Lower lobe of right lung (tissue), 2 donors: Measurements from ENCODE around the gene RPTOR. TPM values are rescaled to one million over a fixed set of nuclear protein-coding genes. Genes with fewer than 3 reads are reported as not detected.

Experiments
- ATAC-seq, 2 donors: fragments of 200-7000 bp; cut with Tn5 transposase; one replicate each; pipeline ENCODE4 v1.9.1; 2020 to 2022; ENCODE audit warnings: mild to moderate bottlenecking in 2 of 2, moderate library complexity in 2 of 2
- DNase-seq: peaks from one replicate; pipeline ENCODE4 v3.0.0-alpha.2; 2020
- H3K27ac ChIP-seq: fragments of 200-600 bp; one replicate; pipeline ENCODE4 v1.8.0; 2022
- H3K27me3 ChIP-seq: fragments of 200-600 bp; one replicate; pipeline ENCODE4 v1.8.0; 2022; ENCODE audit warnings: low read depth
- H3K36me3 ChIP-seq: fragments of 200-600 bp; one replicate; pipeline ENCODE4 v1.8.0; 2022; ENCODE audit warnings: mild to moderate bottlenecking
- H3K4me1 ChIP-seq: fragments of 200-600 bp; one replicate; pipeline ENCODE4 v1.8.0; 2022
- H3K4me3 ChIP-seq: fragments of 200-600 bp; one replicate; pipeline ENCODE4 v1.8.0; 2022; ENCODE audit warnings: mild to moderate bottlenecking
- H3K9me3 ChIP-seq: fragments of 200-600 bp; one replicate; pipeline ENCODE4 v1.8.0; 2022
- CTCF ChIP-seq: fragments of 200-600 bp; IDR thresholded peaks from one replicate; pipeline ENCODE4 v1.8.0; 2022; ENCODE audit warnings: antibody characterized with exemption, mild to moderate bottlenecking
- intact Hi-C: fragments of 100-400 bp; cut with DNase I; formaldehyde crosslinking; loops from one replicate; pipeline ENCODE4 v1.11.0; 2022
- total RNA-seq: library from RNA; stranded (reverse); fragmentation: NEBNext Ultra II Directional; extraction: Animal tissue kit (Norgen Biotek cat#: 25700); gene quantifications from one replicate; pipeline ENCODE4 v1.2.1, GENCODE V29; 2021
- donor health status: DM: no; HTN: yes; CAD: no; lungs with severe emphysema.

RPTOR gene
- total RNA-seq, 1 donor from 2014 or later = 34.0 TPM

DNA sequence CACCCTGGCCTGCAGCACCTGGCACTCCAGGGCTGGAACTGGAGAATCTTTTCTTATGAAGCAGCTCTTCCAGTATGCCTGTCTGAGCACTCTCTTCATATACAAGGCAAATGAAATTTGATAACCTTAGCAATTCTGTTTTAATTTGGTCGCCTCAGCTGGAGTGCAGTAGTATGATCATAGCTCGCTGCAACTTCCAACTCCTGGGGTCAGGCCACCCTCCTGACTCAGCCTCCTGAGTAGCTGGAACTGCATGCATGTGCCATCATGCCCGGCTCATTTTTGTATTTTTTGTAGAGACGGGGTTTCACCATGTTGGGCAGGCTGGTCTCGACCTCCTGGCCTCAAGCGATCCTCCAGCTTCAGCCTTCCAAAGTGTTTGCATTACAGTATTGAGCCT is 306.2 kb downstream of the RPTOR start:
- H3K36me3 ChIP-seq = peaks cover 36% of the 10 kb centered on the region
- no peaks in the 10 kb centered on the region for H3K9me3 ChIP-seq
- no peaks in the 10 kb centered on the region for H3K27me3 ChIP-seq
- no peak overlapping the region for H3K4me3 ChIP-seq
- no peak for TF ChIP-seq CTCF
- no peak overlapping the region for H3K27ac ChIP-seq
- intact Hi-C loops = no loop called here
- ATAC-seq = no peak
- no peak for DNase-seq
- no peaks in the 10 kb centered on the region for H3K4me1 ChIP-seq

- Histone ChIP-seq H3K27ac (no peak overlapping the region), H3K4me3 (no peak overlapping the region), H3K9me3 (no peaks in the 10 kb centered on the region), H3K27me3 (no peaks in the 10 kb centered on the region), H3K36me3 (peaks cover 32% of the 10 kb centered on the region), H3K4me1 (no peaks in the 10 kb centered on the region)
- TF ChIP-seq CTCF = no peak
- no peak for ATAC-seq
- intact Hi-C loops = no loop called here
- DNase-seq = no peak
Measured at GRCh38 chr17:80851277-80851925, 306.8 kb downstream of the RPTOR start.

- H3K9me3 ChIP-seq = no peaks in the 10 kb centered on the region
- DNase-seq = no peak
- TF ChIP-seq CTCF = no peak
- no peak for ATAC-seq
- H3K4me1 ChIP-seq = no peaks in the 10 kb centered on the region
- no peaks in the 10 kb centered on the region for H3K27me3 ChIP-seq
- intact Hi-C loops = no loop called here
- no peak overlapping the region for H3K4me3 ChIP-seq
- peaks cover 29% of the 10 kb centered on the region for H3K36me3 ChIP-seq
- H3K27ac ChIP-seq = no peak overlapping the region
Measured at GRCh38 chr17:80852476-80853015, 307.9 kb downstream of the RPTOR start.

- no peak for TF ChIP-seq CTCF
- Histone ChIP-seq H3K9me3 (no peaks in the 10 kb centered on the region), H3K4me1 (no peaks in the 10 kb centered on the region), H3K27me3 (no peaks in the 10 kb centered on the region), H3K36me3 (peaks cover 28% of the 10 kb centered on the region), H3K4me3 (no peak overlapping the region), H3K27ac (no peak overlapping the region)
- DNase-seq = no peak
- no peak for ATAC-seq
- intact Hi-C loops = no loop called here
Measured at GRCh38 chr17:80853076-80853475, 308.4 kb downstream of the RPTOR start.

DNA sequence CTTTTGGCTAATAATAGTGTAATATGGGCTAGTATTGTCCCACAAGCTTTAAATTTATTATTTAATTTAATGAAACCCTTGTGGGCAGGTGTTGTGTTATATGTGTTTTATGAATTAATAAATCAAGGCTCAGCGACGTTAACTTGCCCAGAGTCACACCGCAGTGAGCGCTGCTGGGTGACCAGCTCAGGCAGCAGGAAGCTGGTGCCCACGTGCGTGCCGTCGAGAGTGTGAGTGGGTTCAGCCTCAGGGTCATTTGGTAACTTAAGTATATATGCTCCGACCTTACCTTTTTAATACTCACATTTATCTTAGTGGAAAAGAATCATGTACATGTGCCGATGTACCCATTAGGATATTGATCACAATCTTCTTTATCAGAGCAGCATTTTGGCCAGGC is 309.6 kb downstream of the RPTOR start:
- no peak for DNase-seq
- Histone ChIP-seq H3K4me3 (no peak overlapping the region), H3K27me3 (no peaks in the 10 kb centered on the region), H3K4me1 (peaks cover 5% of the 10 kb centered on the region), H3K27ac (no peak overlapping the region), H3K9me3 (no peaks in the 10 kb centered on the region), H3K36me3 (peaks cover 17% of the 10 kb centered on the region)
- intact Hi-C loops = no loop called here
- no peak for ATAC-seq
- no peak for TF ChIP-seq CTCF
